Posterior vena cava (tissue), 2 donors: ENCODE results near the gene PDLIM7. TPM values are rescaled to one million over a fixed set of nuclear protein-coding genes. Genes with fewer than 3 reads are reported as not detected.

Experiments
- DNase-seq: peaks from one replicate; pipeline ENCODE4 v3.0.0-alpha.2; 2020; ENCODE audit warnings: low spot score
- intact Hi-C, 2 donors: fragments of 100-400 bp; cut with DNase I; formaldehyde crosslinking; loops; one replicate each; pipeline versions ENCODE4 v1.14.1 to v1.14.2; 2022 to 2023
- total RNA-seq, 2 donors: library from RNA; stranded (reverse); fragmentation: NEBNext Ultra II Directional; extraction: Animal tissue kit (Norgen Biotek cat#: 25700); gene quantifications; one replicate each; pipeline ENCODE4 v1.2.1, GENCODE V29; 2021
- donor health status: DM: yes; HTN: yes; CAD: no.
- donor health status: DM: yes; HTN: yes; CAD: no.

The PDLIM7 gene
- total RNA-seq, 2 donors from 2014 or later: 448 to 580 TPM

DNA sequence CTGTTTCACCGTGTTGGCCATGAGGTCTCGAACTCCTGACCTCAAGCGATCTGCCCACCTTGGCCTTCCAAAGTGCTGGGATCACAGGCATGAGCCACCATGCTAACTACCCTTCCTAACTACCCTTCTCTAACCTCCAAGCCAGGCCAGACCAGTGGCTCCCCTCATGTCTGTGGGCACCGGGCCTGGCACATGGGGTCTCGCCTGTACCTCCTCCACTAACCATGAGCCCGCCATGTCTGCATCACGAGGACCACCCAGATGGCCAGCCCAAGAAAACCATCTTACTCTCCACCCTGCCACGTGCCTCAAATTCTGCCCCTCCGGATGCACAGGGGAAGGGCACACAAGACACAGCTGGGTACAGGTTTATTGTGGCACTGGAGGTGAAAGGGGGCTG is 14.4 kb downstream of the PDLIM7 start:
- intact Hi-C loops: no loop called here
- no peak for DNase-seq

- intact Hi-C loops: no loop called here
- no peak for DNase-seq
Measured at GRCh38 chr5:177482359-177482795, 15.0 kb downstream of the PDLIM7 start.

DNA sequence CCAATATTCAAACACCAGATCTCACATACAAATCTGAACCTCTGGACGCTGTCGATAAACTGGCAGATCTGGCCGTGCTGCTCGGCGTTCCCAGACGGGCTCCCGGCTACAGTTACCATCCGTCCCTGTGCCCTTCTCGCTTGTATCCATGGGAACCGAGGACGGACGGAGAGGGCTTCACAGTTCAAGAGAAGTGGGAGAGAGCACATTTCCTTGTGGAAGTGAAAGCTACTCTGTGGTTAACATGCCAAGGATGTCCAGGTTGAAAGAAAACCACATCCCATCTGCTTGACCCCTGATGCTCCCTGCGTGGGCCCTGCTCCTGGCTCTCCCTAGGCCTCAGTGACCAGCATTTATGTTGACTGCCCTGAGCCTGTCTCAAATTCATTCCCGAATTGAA is 17.6 kb downstream of the PDLIM7 start:
- intact Hi-C loops: no loop called here

DNA sequence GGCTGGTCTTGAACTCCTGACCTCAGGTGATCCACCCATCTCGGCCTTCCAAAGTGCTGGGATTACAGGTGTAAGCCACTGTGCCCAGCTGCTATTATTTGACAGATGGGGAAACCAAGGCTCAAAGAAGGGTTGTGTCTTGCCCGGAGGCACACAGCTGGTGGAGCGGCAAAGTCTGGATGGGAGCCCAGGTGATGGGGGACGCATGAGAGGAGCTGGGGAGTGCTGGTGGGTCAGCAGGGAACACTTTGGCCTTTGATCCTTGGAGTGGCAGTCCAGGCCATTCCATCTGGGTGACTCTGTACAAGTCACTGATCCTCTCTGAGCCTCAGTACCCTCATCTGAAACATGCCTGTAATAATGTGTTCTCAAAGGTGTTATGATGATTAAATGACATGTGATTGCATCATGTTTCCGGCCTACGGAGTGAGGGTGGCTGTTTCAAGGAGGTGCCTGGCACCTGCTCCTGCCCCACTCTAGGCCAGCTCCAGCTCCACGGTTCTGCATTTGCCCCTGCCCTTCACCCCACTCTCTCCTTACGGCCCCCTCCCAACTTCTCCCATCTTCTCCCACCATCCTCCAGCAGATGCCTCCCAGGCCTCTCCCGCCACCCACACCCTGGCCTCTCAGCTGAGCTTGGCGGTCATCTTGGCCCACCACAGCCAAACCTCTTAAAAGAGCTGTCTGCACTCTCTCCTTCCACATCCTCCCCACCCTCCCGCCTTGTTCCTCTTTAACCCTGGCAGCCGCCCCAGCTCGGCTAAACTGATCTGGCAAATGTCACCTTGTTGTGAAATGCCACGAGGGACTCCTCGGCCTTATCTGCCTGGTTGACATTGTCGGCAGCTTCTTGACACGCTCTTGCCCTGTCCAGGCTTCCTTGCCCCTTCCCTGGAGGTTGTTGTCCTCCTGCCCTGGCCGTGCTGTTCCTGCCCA is 18.4 kb downstream of the PDLIM7 start:
- intact Hi-C loops: no loop called here
- DNase-seq: peak; percentile 96

More for the DNA sequence above, 17.6 kb downstream of the PDLIM7 start:
- no peak for DNase-seq

GRCh38 chr5:177477701-177478477 is 19.5 kb downstream of the PDLIM7 start:
- no peak for DNase-seq
- intact Hi-C loops: no loop called here

DNA sequence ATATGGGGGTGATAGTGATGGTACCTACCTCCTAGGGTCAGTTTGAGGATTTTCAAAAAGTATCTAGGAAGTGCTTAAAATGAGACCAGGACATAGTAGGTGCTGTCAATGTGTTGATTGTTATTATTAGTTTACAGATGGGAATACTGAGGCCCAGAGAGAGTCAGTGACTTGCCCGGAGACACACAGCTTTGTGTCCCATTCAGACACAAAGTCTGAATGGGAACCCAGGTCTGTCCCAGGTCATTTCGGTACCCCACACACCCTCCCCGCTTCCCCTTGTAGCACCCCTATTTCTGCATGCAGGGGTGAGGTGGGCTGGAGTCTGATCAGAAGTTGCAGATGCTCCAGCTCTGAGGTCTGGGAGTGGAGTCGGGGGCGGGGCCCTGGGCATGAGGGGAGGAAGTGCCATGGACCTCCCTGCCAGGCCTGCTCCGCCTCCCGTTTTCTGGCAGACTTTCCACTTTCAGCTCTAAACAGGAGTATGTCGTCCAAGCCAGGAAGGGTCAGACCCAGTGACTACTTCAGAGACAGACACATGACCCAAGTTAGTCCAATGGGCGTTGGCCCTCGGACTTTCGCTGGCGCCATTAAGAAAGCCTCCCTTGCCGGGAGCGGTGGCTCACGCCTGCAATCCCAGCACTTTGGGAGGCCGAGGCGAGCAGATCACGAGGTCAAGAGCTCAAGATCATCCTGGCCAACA is 20.7 kb downstream of the PDLIM7 start:
- intact Hi-C loops: no loop called here
- peak; percentile 94 for DNase-seq

- intact Hi-C loops: no loop called here
- DNase-seq: no peak
Measured at GRCh38 chr5:177475563-177476427, 21.6 kb downstream of the PDLIM7 start.

DNA sequence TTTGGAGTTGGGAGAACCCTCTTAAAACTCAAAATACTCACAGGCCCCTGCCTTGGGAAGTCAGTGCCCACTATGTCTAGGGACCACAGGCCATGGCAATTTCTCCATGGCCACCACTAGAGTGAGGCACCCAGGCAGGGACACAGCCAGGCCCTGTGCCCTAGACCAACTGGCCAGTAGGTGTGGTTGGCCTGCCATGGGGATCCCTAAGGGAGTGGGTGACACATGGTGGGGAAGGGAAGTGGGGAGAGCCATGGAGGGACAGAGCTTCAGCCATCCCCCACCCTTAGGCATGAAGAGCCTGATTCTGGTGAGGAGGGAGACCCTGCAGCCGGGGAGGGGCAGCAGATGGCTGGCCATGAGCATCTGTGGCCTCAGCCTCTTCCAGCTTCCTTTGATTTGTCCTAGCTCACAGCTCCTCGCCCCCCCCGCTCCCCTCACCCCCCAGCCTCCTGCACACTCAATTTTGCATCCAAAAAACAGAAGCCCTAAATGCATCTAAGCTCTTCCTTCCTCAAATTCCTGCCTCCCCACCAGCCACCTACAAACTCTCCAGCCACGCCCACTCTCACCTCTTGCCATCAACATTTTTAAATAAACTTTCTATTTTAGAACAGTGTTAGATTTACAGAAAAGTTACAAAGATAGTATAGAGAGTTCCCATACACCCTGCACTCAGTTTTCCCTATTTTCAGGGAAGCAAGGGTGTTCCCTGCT is 22.4 kb downstream of the PDLIM7 start:
- intact Hi-C loops: no loop called here
- DNase-seq: no peak

GRCh38 chr5:177474002-177474476 is 23.4 kb downstream of the PDLIM7 start:
- DNase-seq: no peak
- intact Hi-C loops: no loop called here

GRCh38 chr5:177473443-177474001 is 23.9 kb downstream of the PDLIM7 start, which contains the start of gene DBN1:
Gene DBN1 (minus strand): TSS chr5:177473634. CDS start chr5:177473521, 113 bp downstream.
- intact Hi-C loops: loop anchor here in 1 of 2 donors (2.0 kb wide), 1 partner anchor 17 kb away; no protein-coding TSS in a partner anchor
- no peak for DNase-seq

- no peak for DNase-seq
- intact Hi-C loops: loop anchor here in 1 of 2 donors (2.0 kb wide), 1 partner anchor 16 kb away; no protein-coding TSS in a partner anchor
Measured at GRCh38 chr5:177472460-177473442, 24.7 kb downstream of the PDLIM7 start.

- intact Hi-C loops: loop anchor here in 1 of 2 donors (2.0 kb wide), 1 partner anchor 15 kb away; no protein-coding TSS in a partner anchor
- DNase-seq: no peak
Measured at GRCh38 chr5:177471610-177472356, 25.6 kb downstream of the PDLIM7 start.

GRCh38 chr5:177470759-177471536 is 26.5 kb downstream of the PDLIM7 start:
- intact Hi-C loops: no loop called here
- no peak for DNase-seq

DNA sequence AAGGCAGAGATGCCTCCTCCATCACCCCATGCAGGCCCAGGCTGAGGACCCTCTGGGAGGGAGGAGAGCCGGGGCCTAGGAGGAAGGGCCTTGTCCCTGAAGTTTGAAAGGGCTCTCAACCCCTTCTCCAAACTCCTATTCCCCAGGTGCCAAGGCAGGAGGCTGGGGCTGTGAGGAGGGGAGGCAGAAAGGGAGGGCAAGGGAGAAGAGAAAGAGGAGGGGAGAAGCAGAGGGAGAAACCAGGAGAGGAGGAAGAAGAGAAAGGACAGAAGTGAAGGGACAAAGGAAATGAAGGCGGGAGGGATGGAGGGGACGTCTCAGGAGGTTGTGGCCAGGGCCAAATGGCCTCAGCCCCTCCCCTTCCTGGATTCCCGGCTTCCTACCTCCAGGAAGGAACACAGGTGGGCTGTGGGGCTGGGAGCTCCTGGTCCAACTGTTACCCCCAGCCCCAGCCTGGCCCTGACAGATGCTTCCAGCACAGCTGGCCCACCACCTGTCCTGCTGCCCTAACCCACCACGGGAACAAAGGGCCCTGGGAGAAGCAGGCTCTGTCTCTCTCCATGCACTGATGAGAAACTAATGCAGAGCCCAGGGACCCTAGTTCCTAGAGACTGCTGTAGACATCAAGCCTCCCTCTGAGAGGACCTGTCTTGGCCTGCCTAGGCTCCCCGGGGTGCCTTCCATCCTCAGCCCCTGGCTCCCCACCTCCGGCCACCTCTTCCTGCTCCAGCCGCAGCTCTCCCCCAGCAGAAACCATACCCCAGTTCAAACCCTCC is 27.5 kb downstream of the PDLIM7 start:
- DNase-seq: no peak
- intact Hi-C loops: no loop called here
